Skin epidermis (tissue), 12 donors: Measurements from ENCODE around the gene FBXW12.
A peak's percentile ranks its signal among the peaks of the same experiment; 100 is the strongest.
"Not testable (repeated sequence)": the region's sequence is repeated elsewhere in the genome, so short reads cannot be mapped to it uniquely, and the experiment has no call there.

ENCODE experiments used
- H3K27ac ChIP-seq, 21 experiments: fragments of 200-600 bp; sonication (generic) in 11 of 21; one replicate each; pipeline ENCODE4 v1.5.0; 2020; ENCODE audit warnings: mild to moderate bottlenecking in 3 of 21, inconsistent platforms in 2 of 21, moderate library complexity in 2 of 21
- H3K4me3 ChIP-seq, 7 experiments: fragments of 200-600 bp; sonication (generic) in 2 of 7; one replicate each; pipeline ENCODE4 v1.5.0; 2020; ENCODE audit warnings: inconsistent platforms in 2 of 7, mild to moderate bottlenecking in 2 of 7, moderate library complexity in 1 of 7

Gene FBXW12, protein sequence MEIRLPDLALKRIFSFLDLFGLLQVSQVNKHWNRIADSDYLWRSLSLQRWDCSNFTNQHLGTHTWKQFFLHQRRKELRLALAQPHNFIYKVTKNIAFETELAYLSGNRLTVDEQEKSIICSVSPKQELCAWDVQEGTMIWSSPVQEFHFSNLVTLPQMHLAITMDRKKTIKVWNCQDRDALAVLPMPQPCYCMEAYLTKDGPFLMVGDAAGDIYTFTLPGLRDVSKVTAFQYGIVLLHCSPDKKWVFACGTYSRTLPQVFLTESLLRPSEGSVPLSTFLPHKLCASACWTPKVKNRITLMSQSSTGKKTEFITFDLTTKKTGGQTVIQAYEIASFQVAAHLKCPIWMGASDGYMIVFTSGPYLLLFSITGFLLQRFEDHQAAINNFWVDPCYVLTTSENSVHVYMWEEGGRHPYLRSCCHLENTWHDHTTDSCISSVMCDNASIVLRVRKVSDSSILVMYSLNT

DNA sequence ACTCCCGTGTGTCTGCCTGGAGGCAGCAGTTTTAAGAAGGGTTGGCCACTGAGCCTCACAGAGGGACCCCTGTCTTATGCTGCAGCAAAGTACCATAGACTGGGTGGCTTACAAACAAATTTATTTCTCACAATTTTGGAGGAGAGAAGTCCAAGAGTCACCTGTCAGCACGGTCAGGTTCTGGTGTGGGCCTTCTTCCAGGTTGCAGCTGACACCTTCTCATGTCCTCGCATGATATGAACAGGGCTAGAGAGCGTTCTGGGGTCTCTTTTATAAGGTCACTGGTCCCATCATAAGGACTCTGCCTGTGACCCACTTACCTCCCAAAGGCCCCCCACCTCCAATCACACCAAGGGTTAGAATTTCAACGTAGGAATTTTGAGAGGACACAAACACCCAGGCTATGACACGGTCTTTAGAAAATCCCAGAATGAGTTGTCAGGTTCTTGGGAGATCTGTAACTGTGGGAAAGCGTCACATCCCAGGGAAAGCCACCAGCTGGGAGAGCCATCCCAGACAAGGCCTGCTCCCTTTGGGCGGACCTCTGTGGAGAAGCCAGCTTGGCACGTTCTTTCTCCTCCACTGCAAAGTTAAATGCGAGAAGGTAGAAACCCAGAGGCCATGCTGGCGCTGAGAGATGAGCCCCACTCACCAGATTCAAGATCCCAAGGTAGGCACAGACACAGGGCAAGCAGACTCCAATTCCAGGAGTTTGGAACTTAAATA lies at the start of gene FBXW12:
FBXW12 (plus strand) TSS at position 569 of the 726 bp plus-strand sequence. CDS start 549 bp downstream, outside the sequence.
- Histone ChIP-seq H3K4me3 (no peak within 1 kb of the TSS), H3K27ac (no peak within 1 kb of the TSS)

DNA sequence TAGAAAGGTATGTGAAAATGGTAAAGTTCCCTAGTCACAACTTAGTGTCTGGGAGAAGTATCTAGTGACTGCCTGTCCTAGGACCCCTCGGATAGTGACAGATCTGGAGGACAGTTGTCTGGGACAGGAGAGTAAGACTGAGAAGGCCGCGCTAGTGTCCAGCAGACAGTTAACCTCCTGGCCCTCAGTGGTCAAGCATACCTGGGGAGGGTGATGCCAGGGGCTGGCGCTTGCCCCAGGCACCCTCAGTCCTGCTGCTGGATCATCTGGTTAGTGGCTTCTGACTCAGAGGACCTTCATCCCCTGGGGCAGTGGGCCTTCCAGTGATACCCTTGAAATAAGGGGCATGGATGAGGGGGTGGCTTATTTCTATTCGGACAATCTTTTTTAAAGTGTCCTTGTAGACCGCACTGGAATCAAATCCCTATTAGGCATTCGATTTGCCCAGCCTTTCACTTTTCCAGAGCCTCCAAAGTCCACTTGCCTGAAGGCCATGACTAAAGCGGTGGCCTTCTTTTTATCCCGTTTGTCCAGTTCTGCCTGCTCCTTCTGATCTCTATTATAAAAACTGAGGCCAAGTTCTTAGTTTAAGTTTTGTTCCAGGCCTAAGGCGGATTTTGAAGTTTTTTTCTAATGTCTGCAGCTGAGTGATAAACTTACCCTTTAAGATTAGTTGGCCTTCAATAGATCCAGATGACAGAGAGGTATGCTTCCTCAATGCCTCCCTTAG lies 40.1 kb upstream of the FBXW12 start:
- not testable (repeated sequence) for H3K4me3 ChIP-seq, H3K27ac ChIP-seq

DNA sequence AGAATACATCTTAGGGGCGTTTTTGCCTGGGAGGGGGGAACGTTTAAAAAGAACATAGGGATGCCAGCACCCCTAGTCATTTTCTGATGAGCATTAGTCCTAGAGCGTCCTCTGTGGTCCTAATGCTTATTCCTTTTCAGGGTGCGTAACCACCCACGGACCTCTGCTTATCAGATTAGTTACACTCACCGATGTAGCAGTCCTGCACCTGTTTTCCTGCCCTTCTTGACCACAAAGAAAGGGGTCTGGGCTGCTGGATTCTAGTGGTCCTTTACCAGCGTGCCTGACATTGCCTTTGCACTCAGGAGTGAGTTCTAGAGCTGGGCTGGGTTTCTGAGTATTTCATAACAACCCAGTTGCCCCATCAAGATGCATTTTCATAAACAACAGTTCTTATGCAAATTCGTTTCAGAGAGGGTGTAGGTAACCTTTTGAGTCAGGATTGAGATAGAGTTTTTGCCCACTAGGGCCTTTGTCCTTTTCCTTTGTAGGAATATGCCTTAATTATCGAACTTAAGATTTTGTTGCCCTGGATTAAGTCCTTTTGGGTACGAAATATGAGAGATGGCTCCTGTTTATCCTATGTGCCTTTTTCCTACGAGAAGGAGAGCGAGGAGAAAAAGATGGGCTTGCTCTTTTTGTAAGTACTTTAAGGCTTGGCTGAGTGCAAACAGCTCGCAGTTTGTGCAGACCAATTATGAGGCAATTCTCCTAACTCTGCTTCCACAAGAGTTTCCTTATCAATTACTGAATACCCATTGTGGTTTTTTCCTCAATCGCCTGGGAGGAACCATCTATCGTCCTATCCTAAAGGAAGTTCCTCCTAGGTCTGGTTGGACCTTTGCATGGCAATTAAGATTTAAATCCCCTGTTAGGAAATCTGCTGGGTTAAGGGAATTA lies 38.4 kb upstream of the FBXW12 start, which contains the start of gene SPINK8:
SPINK8 (minus strand) TSS at position 316 of the 900 bp plus-strand sequence. CDS start 5,320 bp downstream, outside the sequence.
- H3K27ac ChIP-seq, H3K4me3 ChIP-seq: not testable (repeated sequence)

DNA sequence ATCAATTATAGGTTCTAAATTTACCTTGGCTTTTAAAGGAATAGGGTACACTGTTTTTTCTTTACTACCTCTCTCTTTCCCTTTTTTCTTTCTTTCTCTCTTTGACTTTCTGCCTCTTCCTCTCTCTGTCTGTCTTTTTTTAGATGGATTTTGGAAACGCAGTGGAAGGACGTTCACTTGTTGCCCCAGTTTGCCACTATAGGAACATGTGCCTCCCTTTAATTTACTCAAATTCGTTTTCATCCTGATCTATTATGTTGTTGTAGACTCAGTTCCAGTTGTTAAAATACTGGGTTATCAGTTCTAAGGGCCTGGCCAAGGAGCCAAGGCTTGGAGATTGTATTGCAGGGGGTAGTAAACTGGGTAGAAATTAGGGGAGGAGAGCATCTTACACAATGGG lies 37.4 kb upstream of the FBXW12 start:
- no peak overlapping the region for H3K4me3 ChIP-seq
- H3K27ac ChIP-seq: no peak overlapping the region

DNA sequence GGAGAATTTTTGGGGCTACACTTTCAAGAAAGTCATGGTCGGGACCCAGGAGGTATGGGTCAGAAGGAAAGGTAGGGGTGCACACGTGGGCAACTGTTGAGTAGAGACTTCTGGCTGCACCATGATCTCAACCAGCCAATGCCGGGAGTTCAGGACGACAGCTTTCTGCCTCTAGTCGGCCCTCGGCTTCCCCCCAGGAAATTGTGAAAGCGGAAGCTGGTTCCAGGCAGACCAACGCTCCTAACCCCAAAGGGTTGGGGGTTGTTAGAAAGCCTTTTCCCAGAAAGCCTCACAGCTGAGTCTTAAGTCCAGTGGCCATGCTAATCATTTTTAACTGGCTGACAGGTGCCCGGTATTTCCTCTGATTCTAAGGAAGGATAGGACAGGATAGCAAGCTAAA lies 36.7 kb upstream of the FBXW12 start:
- H3K4me3 ChIP-seq, H3K27ac ChIP-seq: not testable (repeated sequence)

DNA sequence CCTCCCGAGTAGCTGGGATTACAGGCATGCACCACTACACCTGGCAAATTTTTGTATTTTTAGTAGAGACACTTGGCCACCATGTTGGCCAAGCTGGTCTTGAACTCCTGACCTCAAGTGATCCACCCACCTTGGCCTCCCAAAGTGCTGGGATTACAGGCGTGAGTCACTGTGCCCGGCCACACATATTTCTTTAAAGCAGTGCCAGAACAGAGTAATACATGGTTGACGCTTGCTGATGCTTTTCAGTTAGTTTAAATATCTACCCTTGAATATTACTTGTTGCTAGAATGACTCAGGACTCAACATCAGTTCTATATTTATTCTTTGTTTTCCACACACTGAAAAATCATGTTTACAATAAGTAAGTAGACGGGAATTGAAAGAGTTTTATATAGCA lies 34.5 kb upstream of the FBXW12 start:
- not testable (repeated sequence) for H3K4me3 ChIP-seq, H3K27ac ChIP-seq

DNA sequence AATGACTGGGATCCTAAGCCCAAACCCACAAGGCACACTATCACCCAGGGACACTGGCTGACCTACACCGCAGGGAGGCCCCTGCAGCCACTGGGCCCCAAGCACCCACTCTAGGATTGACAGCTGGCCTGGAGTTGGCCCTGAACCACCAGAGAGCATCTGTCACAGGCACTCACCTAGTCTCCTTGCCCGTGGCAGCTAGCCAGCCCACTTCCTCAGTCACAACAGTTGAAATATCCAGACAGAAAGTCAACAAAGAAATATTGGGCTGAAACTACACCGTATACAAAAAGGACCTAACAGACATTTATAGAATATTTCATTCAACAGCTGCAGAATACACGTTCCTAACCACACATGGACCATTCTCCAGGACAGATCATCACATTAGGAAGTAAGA lies 33.4 kb upstream of the FBXW12 start:
- Histone ChIP-seq H3K27ac (no peak overlapping the region), H3K4me3 (no peak overlapping the region)

DNA sequence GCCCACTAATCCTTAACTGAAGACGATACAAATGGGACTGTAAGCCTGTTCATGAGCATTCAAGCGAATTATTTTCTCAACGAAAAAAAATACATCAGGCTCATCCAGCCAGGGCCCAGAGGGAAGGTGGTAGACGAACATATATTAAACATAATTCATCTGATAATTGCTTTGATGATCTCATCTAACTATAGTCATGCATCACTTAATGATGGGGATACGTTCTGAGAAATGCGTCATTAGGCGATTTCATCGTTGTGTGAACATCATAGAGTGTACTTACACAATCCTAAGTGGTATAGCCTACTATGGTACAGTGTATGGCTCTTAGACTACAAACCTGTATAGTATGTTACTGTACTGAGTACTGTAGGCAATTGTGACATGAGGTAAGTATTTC lies 28.6 kb upstream of the FBXW12 start:
- no peak overlapping the region for H3K27ac ChIP-seq
- H3K4me3 ChIP-seq: no peak overlapping the region

DNA sequence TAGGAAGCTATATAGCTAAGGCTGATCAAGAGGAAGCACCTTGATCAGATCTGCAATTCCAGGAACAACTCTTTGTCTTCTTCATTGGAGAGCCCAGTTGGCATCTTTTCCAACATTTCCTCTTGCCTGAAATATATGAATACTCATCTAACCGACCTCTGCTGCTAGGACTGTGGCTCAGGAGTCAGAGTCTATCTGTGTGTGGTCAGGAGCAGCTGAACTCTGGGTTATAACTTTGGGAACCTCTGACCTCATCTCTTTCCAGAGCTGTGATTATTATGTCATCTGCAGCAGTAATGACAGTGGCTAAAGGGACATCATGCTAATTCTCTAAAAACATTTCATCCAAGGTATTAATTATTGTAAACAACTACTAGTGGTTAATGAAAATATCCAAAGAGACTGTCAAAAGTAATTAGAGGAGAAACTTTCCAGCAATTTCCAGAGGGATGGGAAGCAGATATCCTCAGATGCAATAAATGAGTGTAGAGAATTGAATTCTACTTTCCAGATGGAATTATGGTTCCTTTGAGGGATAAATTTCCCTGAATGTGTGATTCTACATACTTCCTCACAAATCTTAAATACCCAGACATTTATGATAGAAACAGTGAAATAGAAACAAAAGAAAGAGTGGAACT lies 27.0 kb upstream of the FBXW12 start:
- Histone ChIP-seq H3K4me3 (no peak overlapping the region), H3K27ac (no peak overlapping the region)

DNA sequence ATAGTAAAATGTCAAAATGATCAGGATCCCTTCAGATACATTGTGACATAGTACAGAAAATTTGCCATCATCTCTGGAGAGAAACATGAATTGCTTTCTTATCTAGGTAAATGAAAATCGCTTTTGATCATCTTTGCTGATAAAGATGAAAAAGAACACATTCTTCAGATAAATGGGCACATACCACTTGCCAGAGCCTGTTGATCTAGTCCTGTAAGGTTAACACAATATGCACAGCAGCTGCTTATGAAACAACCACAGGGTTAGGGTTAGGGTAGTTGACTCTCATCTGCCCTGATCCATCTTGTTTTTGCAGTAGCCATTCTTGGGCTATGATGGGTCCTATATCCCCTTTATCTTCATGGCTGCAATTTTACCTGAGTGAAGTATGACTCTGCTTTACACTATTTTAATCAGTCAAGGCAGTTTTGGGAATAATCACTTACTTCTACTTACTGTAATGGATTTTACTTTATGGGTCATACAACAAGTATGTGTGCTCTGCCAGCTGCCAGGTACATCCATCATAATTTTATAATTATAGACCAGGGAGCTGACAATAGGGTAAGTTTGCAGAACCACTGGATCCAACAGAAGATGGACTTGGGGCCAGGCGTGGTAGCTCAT lies 26.0 kb upstream of the FBXW12 start:
- H3K27ac ChIP-seq: no peak overlapping the region

DNA sequence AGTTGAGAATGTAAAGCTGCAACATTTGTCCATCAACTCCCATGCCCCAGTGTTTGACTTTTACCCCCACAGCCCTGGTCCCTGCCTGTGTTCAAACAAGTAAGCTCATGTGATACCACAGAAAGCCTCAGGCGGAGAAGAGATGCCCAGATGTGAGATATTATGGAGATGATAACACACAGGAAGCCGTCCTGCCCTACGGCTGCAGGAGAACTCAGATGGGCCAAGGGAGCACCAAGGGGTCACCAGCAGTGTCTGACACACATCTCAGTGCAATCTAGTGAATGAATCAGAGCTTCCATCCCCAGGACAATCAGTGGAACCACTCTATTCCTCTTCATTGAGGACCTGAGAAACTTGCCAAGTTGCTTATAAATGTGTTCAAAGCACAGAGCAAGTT lies 24.5 kb upstream of the FBXW12 start:
- H3K27ac ChIP-seq: no peak overlapping the region
- H3K4me3 ChIP-seq: no peak overlapping the region

More for the DNA sequence above, 26.0 kb upstream of the FBXW12 start:
- no peak overlapping the region for H3K4me3 ChIP-seq

DNA sequence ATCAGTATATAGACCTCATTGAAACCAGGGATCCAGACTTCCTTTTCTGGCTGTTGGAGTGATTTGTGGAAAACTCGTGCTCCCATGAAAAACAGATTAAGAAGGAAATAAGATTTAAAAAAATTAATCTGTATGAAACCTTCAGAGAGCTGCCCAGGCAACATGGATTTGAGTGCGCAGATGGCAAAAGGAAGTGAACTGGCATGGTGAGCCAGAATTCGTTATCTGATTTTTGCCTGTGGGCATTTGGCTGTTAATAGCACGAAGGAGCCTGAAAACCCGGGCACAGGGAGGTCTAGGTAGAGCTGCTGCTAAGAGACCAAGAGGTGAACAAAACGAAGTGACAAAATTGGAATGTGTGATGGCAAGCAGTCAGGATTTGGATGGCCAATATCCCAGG lies 19.5 kb upstream of the FBXW12 start:
- Histone ChIP-seq H3K27ac (no peak overlapping the region), H3K4me3 (no peak overlapping the region)

DNA sequence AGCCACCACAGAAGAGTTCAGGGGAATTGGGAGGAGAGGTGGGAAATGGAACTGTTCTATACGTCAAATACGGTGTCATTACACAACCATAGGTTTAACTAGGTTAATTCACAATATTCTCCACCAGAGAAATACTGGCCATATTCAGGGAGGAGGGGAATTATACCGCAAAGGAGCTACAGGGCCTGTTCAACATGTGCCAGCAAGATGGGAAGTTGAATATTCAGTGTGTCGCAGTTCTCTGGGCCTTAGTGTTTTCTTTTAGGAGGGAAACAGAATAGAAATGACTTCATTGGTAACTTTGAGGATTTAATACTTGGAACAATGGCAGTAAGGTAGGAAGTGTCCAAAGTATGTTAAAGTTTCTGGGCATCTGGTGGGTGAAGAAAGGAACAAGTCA lies 18.0 kb upstream of the FBXW12 start:
- H3K27ac ChIP-seq: peak overlapping the region in 1 of 21 experiments; percentile 35
- H3K4me3 ChIP-seq: no peak overlapping the region

DNA sequence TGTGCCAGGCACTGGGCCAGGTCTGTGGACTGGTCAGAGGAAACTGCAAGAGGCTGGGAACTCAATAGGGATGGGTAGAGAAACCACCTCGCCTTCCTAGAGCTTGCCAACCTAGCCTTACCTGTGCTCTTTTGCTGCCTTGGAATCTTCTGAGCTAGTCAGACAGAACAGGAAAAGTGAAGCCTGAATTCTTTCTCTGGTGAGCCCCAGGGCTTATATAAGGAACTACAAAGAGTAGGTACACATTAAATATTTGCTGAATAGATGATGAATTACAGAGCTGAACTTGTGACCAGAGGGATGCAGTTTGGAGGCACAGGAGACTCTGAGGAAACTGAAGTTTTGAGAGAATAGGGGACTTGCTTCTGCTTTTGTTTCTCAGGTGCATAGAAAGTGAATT lies 15.6 kb upstream of the FBXW12 start:
- H3K4me3 ChIP-seq: no peak overlapping the region
- H3K27ac ChIP-seq: no peak overlapping the region

DNA sequence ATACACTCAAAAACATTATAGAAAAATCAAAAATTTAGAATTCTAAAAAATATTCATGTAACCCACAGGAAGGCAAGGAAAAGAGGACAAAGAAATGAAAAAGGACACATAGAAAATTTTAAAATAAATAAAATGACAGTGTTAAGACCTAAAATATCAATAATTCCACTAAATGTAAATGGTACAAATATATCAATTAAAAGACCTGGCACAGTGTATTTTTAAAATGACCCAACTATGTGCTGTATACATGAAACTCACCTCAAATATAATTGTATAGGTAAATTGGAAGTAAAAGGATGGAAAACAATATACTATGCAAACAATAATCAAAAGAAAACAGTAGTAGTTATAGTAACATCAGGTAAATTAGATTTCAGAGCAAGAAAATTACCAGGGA lies 10.1 kb upstream of the FBXW12 start:
- Histone ChIP-seq H3K27ac (no peak overlapping the region), H3K4me3 (no peak overlapping the region)

DNA sequence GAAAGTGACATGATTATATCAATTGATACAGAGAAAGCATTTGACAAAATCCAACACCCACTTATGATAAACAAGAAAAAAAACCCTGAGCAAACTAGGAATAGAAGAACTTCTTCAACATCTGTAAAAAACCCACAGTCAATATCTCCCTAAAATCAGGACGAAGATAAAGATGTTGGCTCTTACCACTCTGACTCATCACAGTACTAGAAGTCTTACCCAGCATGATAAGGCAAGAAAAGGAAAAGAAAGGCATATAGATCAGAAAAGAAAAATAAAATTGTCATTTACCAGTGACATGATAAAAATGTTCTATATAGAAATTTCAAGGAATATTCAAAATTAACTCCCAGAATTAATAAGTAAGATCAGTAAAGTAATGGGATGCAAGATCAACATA lies 7.2 kb upstream of the FBXW12 start:
- Histone ChIP-seq H3K27ac (no peak overlapping the region), H3K4me3 (no peak overlapping the region)

DNA sequence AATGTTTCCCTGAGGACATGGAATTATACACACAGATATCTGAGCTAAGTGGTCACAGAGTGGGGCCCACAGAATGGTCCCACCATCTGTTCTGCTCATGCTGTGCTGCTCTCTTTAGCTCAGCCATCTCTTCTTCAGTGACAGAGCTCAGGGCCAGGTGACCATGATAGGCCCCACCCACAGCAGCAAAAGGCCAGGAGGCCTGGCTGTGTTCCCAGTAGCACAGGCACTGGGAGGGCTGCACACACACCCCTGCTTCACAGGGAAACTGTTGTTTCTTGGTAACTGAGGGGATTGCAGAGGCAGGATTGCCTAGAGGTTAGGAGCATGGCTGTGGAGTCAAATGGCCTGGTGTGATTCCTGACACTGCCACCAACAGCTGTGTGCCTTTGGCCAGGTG lies 4.8 kb upstream of the FBXW12 start:
- no peak overlapping the region for H3K27ac ChIP-seq
- H3K4me3 ChIP-seq: no peak overlapping the region

DNA sequence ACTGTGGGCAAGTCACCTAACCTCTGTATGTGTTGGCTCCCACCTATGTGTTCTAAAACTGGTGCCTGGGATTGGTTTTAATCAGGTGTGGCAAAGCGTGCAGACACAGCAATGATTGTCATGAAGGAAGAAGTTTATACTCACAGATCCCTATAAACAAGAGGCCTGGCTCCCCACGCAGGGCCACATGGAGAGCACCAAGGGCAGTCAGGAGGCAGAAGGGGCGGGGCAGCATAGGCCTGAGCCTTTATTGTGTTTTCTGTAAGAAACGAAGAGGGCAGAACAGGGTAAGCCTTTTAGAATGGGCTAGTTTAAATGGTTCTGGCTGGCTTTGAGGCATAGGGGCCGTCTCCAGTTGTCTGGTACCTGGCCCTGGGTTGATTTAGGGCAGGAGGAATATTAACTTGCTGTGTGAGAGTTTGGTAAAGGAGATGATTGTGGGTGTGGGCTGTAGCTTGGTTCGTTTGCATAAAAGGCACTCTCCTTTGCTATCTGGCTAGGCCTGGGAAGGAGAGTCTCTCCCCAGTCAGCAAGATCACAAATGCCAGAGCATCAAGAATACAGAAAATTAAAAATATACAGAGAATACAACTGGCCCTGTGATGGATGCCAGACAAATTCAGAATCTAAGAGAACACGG lies 2.2 kb upstream of the FBXW12 start:
- H3K27ac ChIP-seq: no peak overlapping the region
- H3K4me3 ChIP-seq: no peak overlapping the region
